Sigmoid colon (tissue), 4 donors: Measurements from ENCODE around the gene HSPA1L.

Experiments used
- CTCF ChIP-seq, 4 experiments: fragments of 450-650 bp in 3 of 4; fragments of 200-600 bp in 1 of 4; IDR thresholded peaks; one replicate each; pipeline ENCODE4 v1.5.1; 2016 to 2019; ENCODE audit warnings: antibody characterized with exemption in 4 of 4, mild to moderate bottlenecking in 3 of 4, moderate library complexity in 2 of 4
- EP300 ChIP-seq, 4 donors: sonication (generic); formaldehyde crosslinking; IDR thresholded peaks; one replicate each; pipeline ENCODE4 v1.6.1; 2017; ENCODE audit warnings: antibody characterized with exemption in 4 of 4
- POLR2A ChIP-seq, 2 donors: fragments of 450-650 bp; IDR thresholded peaks; one replicate each; pipeline ENCODE4 v1.6.1; 2016; ENCODE audit warnings: antibody characterized with exemption in 2 of 2, mild to moderate bottlenecking in 2 of 2, moderate library complexity in 2 of 2
- POLR2AphosphoS5 ChIP-seq, 4 donors: sonication (generic); formaldehyde crosslinking; IDR thresholded peaks; one replicate each; pipeline ENCODE4 v1.6.1; 2017; ENCODE audit warnings: antibody characterized with exemption in 4 of 4

DNA sequence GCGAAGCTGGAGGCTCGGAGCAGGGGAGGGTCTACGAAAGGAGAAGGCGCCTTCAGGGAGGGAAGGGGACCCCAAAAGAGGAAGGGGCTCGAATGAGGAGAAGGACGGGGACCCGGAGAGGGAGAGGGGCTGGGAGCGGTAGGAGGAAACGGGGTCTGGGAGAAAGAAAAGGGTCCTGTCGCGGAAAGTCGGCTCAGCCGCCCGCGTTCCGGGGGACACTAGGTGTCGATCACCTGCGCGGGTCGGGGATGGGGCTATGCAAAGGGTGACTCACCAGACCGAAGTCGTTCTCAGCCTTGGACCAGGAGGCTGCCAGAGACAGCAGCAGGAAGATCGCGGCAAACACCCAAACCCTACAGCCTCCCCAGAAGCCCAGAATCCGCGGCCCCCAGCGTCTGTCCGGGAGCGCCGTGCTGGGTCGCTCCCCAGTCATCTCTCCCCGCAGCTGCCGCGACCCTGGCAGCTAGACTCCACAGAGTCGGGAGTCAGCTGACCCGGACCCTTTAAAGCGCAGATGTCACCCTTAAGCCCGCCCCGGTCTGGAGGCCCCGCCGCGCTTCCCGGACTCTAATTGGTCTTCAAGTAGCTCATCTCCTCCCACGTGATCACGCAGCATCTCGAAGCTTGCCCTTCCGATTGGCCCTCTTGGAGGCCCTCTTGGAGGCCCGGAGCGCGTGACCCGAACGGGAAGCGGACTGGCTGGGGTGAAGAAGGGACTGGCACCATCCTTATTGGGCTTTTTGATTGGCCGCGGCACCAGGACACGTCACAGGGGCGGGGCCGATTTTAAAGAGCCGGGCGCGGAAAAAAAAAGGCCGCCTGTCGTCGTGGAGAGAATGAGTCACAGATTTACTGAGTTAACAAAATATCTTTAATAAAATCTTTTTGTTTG is 47.5 kb upstream of the HSPA1L start, which contains the start of gene NEU1:
- no peak for TF ChIP-seq CTCF (IDR thresholded peaks at IDR 0.05)
- TF ChIP-seq POLR2A (IDR thresholded peaks at IDR 0.05), result peak; percentile 97
- TF ChIP-seq POLR2AphosphoS5 (IDR thresholded peaks at IDR 0.05), result peak; percentile 98 to 99 (median 98)
- peak in 2 of 4 donors; percentile 7 to 61 for TF ChIP-seq EP300 (IDR thresholded peaks at IDR 0.05)
